Lower leg skin (tissue), 4 donors: Measurements from ENCODE around the gene BICC1. TPM values are rescaled to one million over a fixed set of nuclear protein-coding genes. Genes with fewer than 3 reads are reported as not detected.

Experiments
- DNase-seq, 2 donors: peaks; one replicate each; pipeline ENCODE4 v3.0.0-alpha.2; 2019; ENCODE audit warnings: low spot score in 2 of 2
- H3K4me3 ChIP-seq: fragments of 200-600 bp; sonication (generic); 2 replicates; pipeline ENCODE4 v1.5.1; 2017; ENCODE audit warnings: mild to moderate bottlenecking, low read depth; ENCODE audit not compliant: poor library complexity, severe bottlenecking
- CTCF ChIP-seq, 3 donors: fragments of 450-650 bp; IDR thresholded peaks; one replicate each; pipeline ENCODE4 v1.5.1; 2016; ENCODE audit warnings: antibody characterized with exemption in 3 of 3, mild to moderate bottlenecking in 3 of 3, moderate library complexity in 2 of 3
- POLR2A ChIP-seq, 2 donors: fragments of 450-650 bp; IDR thresholded peaks; one replicate each; pipeline ENCODE4 v1.6.1; 2016 to 2017; ENCODE audit warnings: antibody characterized with exemption in 2 of 2, mild to moderate bottlenecking in 1 of 2, moderate library complexity in 1 of 2
- WGBS, 2 donors: methylation state at CpG; one replicate each; pipeline ENCODE4 v1.1.5; 2018; 5-methylcytosine and 5-hydroxymethylcytosine counted together
- intact Hi-C: fragments of 100-400 bp; cut with DNase I; formaldehyde crosslinking; loops from one replicate; pipeline ENCODE4 v1.15.0; 2023; ENCODE audit warnings: low total_unique reads
- total RNA-seq, 4 donors: library from RNA; depleted of rRNA; stranded (reverse); fragments of >200 nt; gene quantifications; one replicate each; pipeline ENCODE4 v1.1.0, GENCODE V29; 2016

Gene BICC1
- total RNA-seq, 4 donors from 2014 or later = 5.0 to 11.5 (median 7.1) TPM

- WGBS, 2 donors = 76 to 81% methylated on average over 3 of the region's 3 CpGs
- H3K4me3 ChIP-seq = no peak overlapping the region
- DNase-seq = no peak
- no peak for TF ChIP-seq CTCF (IDR thresholded peaks at IDR 0.05)
- no peak for TF ChIP-seq POLR2A (IDR thresholded peaks at IDR 0.05)
- intact Hi-C loops = no loop called here
Observed at GRCh38 chr10:58743466-58744115, 230.9 kb downstream of the BICC1 start.

DNA sequence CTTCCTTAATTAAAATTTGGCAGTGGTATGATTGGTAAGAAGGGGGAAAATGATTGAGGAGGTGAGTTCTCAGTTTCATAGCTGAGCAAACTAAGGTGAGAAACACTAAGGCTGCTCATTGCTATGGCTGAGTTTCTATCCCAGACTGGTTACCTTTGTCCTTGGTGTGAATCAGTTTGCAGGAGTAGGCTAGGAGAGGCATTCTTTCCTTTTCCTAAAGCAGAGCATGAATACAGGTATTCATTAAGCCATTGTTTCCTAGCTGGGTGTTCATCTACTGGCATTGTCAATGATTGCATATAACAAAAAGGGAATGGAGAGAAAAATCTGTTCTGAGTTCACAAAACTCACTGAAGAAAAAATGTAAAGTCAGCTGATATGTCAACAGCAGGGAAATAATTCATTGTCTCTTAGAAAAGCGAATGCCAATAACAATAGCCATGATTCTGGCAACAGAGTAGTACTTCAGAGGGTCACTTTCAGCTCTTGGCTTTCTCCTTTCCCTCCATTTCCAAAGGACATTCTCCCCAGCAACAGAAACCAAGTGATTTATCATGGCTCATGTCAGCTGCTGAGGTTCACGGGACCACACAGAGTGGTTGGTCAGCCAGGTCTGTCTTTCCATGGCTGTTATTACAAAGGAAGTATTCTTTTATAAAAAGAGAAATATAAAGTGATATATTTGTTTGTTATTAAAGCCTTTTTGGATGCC lies 234.0 kb downstream of the BICC1 start:
- 60 to 69% methylated on average over 2 of the region's 2 CpGs for WGBS, 2 donors
- TF ChIP-seq CTCF (IDR thresholded peaks at IDR 0.05) = no peak
- TF ChIP-seq POLR2A (IDR thresholded peaks at IDR 0.05) = no peak
- H3K4me3 ChIP-seq = no peak overlapping the region
- no peak for DNase-seq
- intact Hi-C loops = no loop called here

DNA sequence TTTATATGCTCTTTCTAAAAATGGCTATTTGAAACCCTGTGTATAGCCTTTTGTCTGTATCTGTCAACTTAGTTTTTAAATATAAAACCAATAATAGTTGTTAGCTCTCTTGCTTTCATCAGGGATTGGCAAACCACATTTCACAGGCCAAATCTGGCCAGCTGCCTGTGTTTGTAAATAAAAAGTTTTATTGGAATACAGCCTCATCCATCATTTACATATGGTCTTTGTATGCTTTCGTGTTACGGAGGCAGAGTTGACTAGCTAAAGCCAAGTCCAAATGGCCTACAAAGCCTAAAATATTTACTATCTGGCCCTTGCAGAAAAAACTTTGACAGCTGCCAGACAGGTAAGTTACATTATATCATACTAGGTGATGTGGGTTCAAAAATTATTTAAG lies 235.0 kb downstream of the BICC1 start:
- intact Hi-C loops = no loop called here
- DNase-seq = no peak
- no peak overlapping the region for H3K4me3 ChIP-seq
- TF ChIP-seq POLR2A (IDR thresholded peaks at IDR 0.05) (no peak), CTCF (IDR thresholded peaks at IDR 0.05) (no peak)
- WGBS, 2 donors = 46 to 50% methylated on average over 2 of the region's 2 CpGs

GRCh38 chr10:58752665-58753064 lies 240.0 kb downstream of the BICC1 start:
- H3K4me3 ChIP-seq = no peak overlapping the region
- intact Hi-C loops = no loop called here
- no peak for DNase-seq
- WGBS, 2 donors = 89 to 96% methylated on average over 3 of the region's 3 CpGs
- TF ChIP-seq POLR2A (IDR thresholded peaks at IDR 0.05) (no peak), CTCF (IDR thresholded peaks at IDR 0.05) (no peak)

- 90 to 91% methylated on average over 2 of the region's 2 CpGs for WGBS, 2 donors
- DNase-seq = no peak
- TF ChIP-seq POLR2A (IDR thresholded peaks at IDR 0.05) (no peak), CTCF (IDR thresholded peaks at IDR 0.05) (no peak)
- H3K4me3 ChIP-seq = no peak overlapping the region
- intact Hi-C loops = no loop called here
Observed at GRCh38 chr10:58753425-58753824, 240.8 kb downstream of the BICC1 start.
